Adrenal gland (tissue), 12 donors: ENCODE measurements around the gene RRM1. TPM values are rescaled to one million over a fixed set of nuclear protein-coding genes. Genes with fewer than 3 reads are reported as not detected.

ENCODE experiments used
- DNase-seq, 7 donors: peaks; one replicate each; pipeline ENCODE4 v3.0.0-alpha.2; 2019 to 2020
- H3K27ac ChIP-seq, 5 donors: fragments of 200-600 bp; sonication (generic) in 4 of 5; 1 replicate in 3 of 5; 2 replicates in 2 of 5; pipeline versions ENCODE4 v1.5.1 to v1.8.0; 2016 to 2020; ENCODE audit warnings: mild to moderate bottlenecking in 1 of 5
- H3K27me3 ChIP-seq: fragments of 200-600 bp; 2 replicates; pipeline ENCODE4 v1.8.0; 2021
- H3K36me3 ChIP-seq, 2 donors: fragments of 200-600 bp; replicated peaks in 1 of 2; 1 replicate in 1 of 2; 2 replicates in 1 of 2; pipeline versions ENCODE4 v1.5.1 to v1.8.0; 2018 to 2022
- H3K4me1 ChIP-seq, 2 donors: fragments of 200-600 bp; replicated peaks in 1 of 2; 1 replicate in 1 of 2; 2 replicates in 1 of 2; pipeline versions ENCODE4 v1.5.1 to v1.8.0; 2018 to 2021
- H3K4me3 ChIP-seq, 4 donors: fragments of 200-600 bp; sonication (generic) in 3 of 4; one replicate each; pipeline ENCODE4 v1.5.1; 2016 to 2018
- H3K9me3 ChIP-seq, 3 donors: fragments of 200-600 bp; sonication (generic) in 1 of 3; replicated peaks in 1 of 3; 1 replicate in 2 of 3; 2 replicates in 1 of 3; pipeline versions ENCODE4 v1.5.1 to v1.8.0; 2016 to 2021
- CTCF ChIP-seq, 6 experiments: fragments of 450-650 bp in 4 of 6; fragments of 200-600 bp in 2 of 6; sonication (generic) in 1 of 6; IDR thresholded peaks; 1 replicate in 5 of 6; 2 replicates in 1 of 6; pipeline versions ENCODE4 v1.5.1 to v1.8.0; 2016 to 2021; ENCODE audit warnings: antibody characterized with exemption in 6 of 6, mild to moderate bottlenecking in 2 of 6, moderate library complexity in 1 of 6
- POLR2A ChIP-seq, 2 donors: fragments of 450-650 bp; IDR thresholded peaks; one replicate each; pipeline ENCODE4 v1.6.1; 2017; ENCODE audit warnings: antibody characterized with exemption in 2 of 2, mild to moderate bottlenecking in 2 of 2, moderate library complexity in 1 of 2
- WGBS, 4 donors: extraction: QIAGEN DNeasy Blood & Tissue Kit in 2 of 4; methylation state at CpG; one replicate each; pipeline versions ENCODE4 v1.1.5 to v1.1.7; 2013 to 2017; 5-methylcytosine and 5-hydroxymethylcytosine counted together
- intact Hi-C, 2 donors: fragments of 100-400 bp; cut with DNase I; formaldehyde crosslinking; loops; one replicate each; pipeline versions ENCODE4 v1.14.1 to v1.15.0; 2022 to 2023
- polyA plus RNA-seq, 3 donors: library from polyadenylated mRNA; stranded (reverse); fragments of 200-250 nt in 2 of 3; fragments of 350-450 nt in 1 of 3; fragmentation: Illumina TruSeq in 1 of 3; extraction: RNeasy Lipid Tissue Mini Kit (QIAGEN cat#74804) in 1 of 3; gene quantifications; one replicate each; pipeline ENCODE4 v1.2.3, GENCODE V29; 2013 to 2014
- total RNA-seq, 9 donors: library from RNA; depleted of rRNA in 4 of 9; stranded (reverse); fragments of >200 nt in 4 of 9; fragments of 120-200 nt in 1 of 9; fragmentation: NEBNext Ultra II Directional in 1 of 9; extraction: Animal tissue kit (Norgen Biotek cat#: 25700) in 1 of 9; gene quantifications; one replicate each; pipeline versions ENCODE4 v1.1.0 to v1.2.4, GENCODE V29; 2013 to 2023
- donor health status: healthy with polysubstance abuse.
- donor health status: Bipolar disorder and iron deficiency.
- donor health status: DM: yes; HTN: yes; CAD: no.
- donor health status: DM: no; HTN: no; CAD: no.
- donor health status: DM: no; HTN: no; CAD: no.
- donor health status: DM: yes; HTN: yes; CAD: no.

RRM1 gene
- total and polyA plus RNA-seq, 12 donors = 7.2 to 99.3 (median 58.8) TPM

- no peaks in the 10 kb centered on the region for H3K36me3 ChIP-seq
- TF ChIP-seq POLR2A (IDR thresholded peaks at IDR 0.05) (no peak), CTCF (IDR thresholded peaks at IDR 0.05) (no peak)
- 81 to 90% (median 87%) methylated on average over 1 of the region's 1 CpG for WGBS, 4 donors
- no peaks in the 10 kb centered on the region for H3K27me3 ChIP-seq
- DNase-seq = no peak
- H3K27ac ChIP-seq = no peak overlapping the region
- H3K4me3 ChIP-seq = no peak overlapping the region
- intact Hi-C loops = no loop called here
- no peaks in the 10 kb centered on the region for H3K4me1 ChIP-seq
- H3K9me3 ChIP-seq = no peaks in the 10 kb centered on the region
Observed at GRCh38 chr11:4076774-4077173, 17.8 kb upstream of the RRM1 start.

- no peaks in the 10 kb centered on the region for H3K9me3 ChIP-seq
- WGBS, 4 donors = 85 to 99% (median 86%) methylated on average over 7 to 9 of the region's 9 CpGs; no CpG with 5 or more reads in 1 of the 4 donors
- H3K36me3 ChIP-seq = peaks cover 0 to 18% of the 10 kb centered on the region in 2 donors
- no peak overlapping the region for H3K4me3 ChIP-seq
- H3K4me1 ChIP-seq = no peaks in the 10 kb centered on the region
- no peak for DNase-seq
- intact Hi-C loops = no loop called here
- TF ChIP-seq CTCF (IDR thresholded peaks at IDR 0.05) (no peak), POLR2A (IDR thresholded peaks at IDR 0.05) (no peak)
- H3K27me3 ChIP-seq = no peaks in the 10 kb centered on the region
- H3K27ac ChIP-seq = no peak overlapping the region
Observed at GRCh38 chr11:4083198-4083597, 11.4 kb upstream of the RRM1 start.

DNA sequence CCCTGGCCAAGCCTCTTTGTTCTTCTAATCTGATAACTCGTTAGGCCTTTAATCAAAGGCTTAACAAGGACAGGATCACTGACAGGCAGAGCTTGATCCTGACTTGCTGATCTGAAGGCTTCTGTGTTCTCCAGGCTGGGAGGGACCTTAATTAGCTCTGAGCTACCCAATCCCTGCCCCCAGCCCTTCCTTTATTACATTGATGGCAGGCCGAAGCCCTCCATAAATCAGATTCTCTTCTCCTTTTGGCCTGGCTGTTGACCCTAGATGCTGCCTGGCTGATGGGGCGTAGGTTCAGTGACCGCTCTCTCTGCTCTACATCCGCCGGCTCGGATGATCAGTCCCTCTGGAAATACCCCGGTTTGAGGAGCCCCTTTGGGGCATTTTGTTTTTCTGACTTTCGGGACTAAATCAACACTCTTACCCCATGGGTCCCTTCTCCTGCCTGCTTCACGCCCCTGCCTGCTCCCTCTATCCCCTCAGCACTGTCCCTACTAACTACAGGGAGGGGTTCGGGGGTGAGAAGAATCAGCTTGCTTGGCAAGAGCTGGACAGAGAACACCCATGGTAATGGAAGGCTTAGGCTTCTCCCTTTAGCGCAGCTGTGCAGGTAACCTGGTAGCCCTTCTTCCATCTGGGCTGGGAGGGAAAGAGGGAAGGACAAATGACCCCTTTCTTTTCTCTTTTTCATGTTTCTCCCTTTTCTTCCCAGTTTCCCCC is 10.0 kb upstream of the RRM1 start:
- H3K27ac ChIP-seq = no peak overlapping the region
- peaks cover 0 to 18% of the 10 kb centered on the region in 2 donors for H3K36me3 ChIP-seq
- H3K4me1 ChIP-seq = no peaks in the 10 kb centered on the region
- intact Hi-C loops = no loop called here
- WGBS, 4 donors = 82 to 88% (median 86%) methylated on average over 12 of the region's 12 CpGs
- no peak overlapping the region for H3K4me3 ChIP-seq
- no peaks in the 10 kb centered on the region for H3K9me3 ChIP-seq
- H3K27me3 ChIP-seq = no peaks in the 10 kb centered on the region
- DNase-seq = no peak
- TF ChIP-seq POLR2A (IDR thresholded peaks at IDR 0.05) (no peak), CTCF (IDR thresholded peaks at IDR 0.05) (no peak)

GRCh38 chr11:4085575-4085974 is 9.0 kb upstream of the RRM1 start:
- Histone ChIP-seq H3K27ac (no peak overlapping the region), H3K27me3 (no peaks in the 10 kb centered on the region), H3K9me3 (no peaks in the 10 kb centered on the region), H3K4me3 (no peak overlapping the region), H3K36me3 (peaks cover 0 to 18% of the 10 kb centered on the region in 2 donors), H3K4me1 (no peaks in the 10 kb centered on the region)
- TF ChIP-seq CTCF (IDR thresholded peaks at IDR 0.05) = no peak
- TF ChIP-seq POLR2A (IDR thresholded peaks at IDR 0.05) = no peak
- intact Hi-C loops = no loop called here
- no peak for DNase-seq
